ENCODE data around the gene MBNL2.

The MBNL2 gene

DNA sequence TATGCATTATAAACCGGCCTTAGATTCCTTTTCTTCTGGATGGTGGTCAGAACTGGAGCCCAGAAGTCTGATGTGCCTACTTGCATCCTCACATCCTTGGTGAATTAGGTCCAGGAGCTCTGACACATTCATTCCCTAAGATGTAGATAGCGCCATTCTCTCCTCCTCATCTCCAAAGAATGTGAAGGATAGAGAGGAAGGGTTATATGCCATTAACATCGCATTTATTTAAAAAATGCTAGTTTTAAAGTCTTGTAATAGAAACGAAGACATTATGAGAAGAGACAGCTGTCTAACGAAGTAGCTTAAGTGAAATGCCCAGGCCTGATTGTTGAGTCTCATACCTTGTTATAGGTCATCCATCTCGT lies 9.7 kb downstream of the MBNL2 start:
- FAIRE-seq (no peak), DNase-seq (ENCODE audit: low spot score) (no peak)

DNA sequence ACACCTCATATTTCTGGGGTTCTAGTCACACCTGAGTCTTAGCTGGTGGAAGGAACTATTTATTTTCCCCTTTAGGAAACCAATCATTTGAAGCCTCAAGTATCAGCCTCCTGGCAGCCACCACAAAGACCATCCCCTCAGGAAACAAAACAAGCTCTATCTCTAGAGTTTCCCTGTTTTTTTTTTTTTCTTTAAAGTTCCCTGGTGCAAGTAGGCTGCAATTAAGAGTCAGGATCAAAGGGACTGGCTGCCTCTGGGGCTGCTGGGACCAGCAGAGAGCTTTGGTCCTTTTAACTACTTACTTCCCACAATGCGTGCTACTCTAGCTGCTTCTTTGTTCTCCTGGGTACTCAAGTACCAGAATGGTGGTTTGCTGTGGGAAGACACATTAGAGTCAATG lies 11.4 kb downstream of the MBNL2 start:
- FAIRE-seq (no peak), DNase-seq (ENCODE audit: low spot score) (no peak)

DNA sequence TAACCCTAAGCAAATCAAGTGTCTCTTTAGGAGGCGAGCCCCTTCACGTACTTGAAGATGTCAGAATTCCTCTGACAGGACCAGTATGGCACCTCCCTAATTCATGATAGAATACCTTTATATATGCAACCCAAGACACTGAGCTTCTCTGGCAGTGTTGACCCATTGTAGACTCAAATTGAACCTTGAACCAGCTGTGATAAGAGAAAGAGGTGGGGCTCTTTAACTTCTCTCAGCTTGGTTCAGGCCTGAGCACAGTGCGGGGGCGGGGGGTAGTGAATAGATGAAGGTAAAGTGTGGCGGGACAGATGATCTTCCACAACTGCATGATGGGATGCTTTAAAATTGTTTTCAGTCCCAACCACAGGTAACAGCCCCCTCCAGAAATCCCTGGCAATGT lies 12.1 kb downstream of the MBNL2 start:
- no peak for DNase-seq (ENCODE audit: low spot score)
- no peak for FAIRE-seq

DNA sequence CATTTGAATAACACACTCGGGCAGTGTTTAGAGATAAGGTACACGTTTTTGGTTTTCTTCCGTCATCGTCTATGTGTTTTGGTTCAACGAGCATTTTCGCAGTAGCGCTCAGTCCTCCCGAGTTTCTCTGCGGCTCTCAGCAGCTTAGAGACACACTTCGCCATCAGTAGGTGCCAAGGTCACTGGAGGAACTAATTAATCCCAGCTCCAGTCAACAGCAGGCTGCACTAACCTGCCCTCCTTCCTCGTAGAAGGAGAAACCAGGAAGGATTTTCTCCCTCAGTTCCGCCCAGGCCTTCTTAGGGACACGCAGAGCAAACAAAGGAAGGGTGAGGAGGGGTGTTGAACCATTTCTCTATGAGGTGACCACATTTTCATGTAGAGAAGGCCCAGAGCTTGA lies 12.6 kb downstream of the MBNL2 start:
- FAIRE-seq: no peak
- DNase-seq (ENCODE audit: low spot score): no peak

DNA sequence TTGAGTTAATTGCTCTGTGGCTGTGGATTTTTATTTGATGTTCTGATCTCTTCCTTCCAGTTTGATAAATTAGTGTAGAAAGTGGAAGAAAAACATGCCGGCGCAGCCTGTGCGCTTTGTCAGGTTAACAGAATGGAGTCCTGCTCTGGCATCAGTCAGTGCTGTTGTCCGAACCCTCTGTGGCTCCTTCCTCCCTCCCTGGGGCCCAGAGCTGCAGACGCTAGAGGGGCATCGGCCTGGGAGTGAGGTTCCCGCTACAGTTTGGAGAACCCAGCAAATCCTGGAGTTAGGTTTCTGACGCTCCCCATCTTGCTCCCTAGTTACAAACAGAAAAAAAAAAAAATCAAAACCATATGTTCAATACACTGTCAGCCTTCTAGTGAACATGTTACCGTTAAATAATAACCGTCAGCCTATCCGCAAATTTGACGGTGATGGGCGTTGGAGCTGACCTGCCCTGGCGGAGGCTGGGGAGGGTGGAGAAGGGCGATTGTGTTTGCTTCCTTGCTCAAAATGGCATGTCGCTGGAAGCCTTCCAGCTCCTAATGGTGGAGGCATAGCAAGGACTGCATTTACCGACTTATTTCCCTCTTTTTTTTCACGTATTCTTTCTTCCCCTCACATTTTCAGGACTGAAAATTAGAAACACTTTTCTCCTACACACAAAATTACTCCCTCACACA lies 13.6 kb downstream of the MBNL2 start:
- no peak for FAIRE-seq
- DNase-seq (ENCODE audit: low spot score): no peak

DNA sequence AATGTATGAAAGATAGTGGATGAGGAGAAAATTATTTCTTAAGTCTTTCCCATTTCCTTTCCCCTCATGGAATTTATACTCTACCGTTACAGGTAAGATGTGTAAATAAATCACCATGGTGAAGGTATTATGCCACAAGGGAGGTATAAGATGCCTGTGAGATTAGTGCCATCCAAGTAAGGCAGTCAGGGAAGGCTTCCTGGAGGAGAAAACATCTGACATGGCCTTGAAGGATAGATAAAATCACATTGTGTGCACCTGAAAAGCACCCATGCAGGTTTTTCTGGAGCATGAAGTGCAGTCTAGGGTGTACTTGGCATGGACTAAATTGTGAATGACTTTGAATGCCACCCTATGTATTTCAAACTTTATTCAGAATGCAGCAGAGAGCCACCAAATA lies 15.3 kb downstream of the MBNL2 start:
- DNase-seq (ENCODE audit: low spot score): no peak
- FAIRE-seq: no peak

DNA sequence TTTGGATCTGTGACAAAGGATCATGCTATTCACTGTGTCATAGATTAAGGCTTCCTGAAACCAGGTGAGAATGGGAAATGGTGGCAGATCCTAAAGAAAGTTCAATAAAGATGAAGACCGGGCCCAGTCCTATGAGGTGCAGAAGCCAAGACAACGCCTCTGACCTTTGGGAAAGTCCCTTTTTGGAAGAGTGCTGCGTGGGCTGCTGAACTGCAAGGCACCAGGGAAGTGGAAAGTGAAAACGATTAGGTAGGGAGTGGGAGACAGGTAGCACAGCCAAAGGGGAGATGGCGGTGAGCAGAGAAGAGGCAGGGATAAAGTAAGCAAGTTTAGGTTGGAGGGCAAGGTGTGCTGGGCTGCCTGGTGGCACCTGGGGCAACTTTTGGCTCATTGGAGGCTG lies 16.3 kb downstream of the MBNL2 start:
- DNase-seq (ENCODE audit: low spot score) (no peak), FAIRE-seq (no peak)

DNA sequence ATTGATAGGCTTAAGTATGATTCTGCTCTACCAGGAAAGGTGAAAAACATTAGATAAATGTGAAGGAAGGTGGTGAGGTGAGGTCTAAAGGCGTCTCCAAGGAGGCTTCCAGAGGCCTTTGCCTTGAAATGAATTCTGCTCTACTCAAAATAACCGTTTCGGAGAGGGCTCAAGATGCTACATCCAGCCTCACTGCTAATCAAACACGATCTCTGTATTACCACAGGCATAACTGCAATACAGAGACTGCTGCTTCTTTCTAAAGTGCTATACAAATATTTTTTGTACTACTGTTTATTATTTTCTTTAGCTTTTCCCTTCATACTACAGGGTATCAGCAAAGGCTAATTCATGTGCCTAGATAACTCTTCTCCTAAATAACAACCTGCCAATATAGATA lies 16.8 kb downstream of the MBNL2 start:
- DNase-seq (ENCODE audit: low spot score): no peak
- FAIRE-seq: no peak

DNA sequence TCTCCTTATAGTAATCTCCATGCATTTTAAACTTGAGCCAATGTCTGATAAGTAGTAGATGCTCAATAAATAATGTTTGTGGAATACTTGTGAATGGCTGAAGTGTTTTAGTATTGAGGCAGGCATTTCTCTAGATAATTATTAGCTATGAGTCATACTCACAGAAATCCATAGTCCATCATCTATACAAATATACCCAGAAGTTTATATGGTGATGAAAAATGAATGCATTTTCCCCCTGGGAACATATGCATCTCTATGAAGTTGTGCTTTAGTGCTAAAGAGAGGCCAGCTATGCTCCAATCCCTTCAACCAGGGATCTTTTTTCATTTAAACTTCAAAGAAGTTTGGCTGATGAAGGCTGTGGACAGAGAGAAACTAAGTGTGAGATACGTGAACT lies 17.2 kb downstream of the MBNL2 start:
- no peak for FAIRE-seq
- DNase-seq (ENCODE audit: low spot score): no peak

DNA sequence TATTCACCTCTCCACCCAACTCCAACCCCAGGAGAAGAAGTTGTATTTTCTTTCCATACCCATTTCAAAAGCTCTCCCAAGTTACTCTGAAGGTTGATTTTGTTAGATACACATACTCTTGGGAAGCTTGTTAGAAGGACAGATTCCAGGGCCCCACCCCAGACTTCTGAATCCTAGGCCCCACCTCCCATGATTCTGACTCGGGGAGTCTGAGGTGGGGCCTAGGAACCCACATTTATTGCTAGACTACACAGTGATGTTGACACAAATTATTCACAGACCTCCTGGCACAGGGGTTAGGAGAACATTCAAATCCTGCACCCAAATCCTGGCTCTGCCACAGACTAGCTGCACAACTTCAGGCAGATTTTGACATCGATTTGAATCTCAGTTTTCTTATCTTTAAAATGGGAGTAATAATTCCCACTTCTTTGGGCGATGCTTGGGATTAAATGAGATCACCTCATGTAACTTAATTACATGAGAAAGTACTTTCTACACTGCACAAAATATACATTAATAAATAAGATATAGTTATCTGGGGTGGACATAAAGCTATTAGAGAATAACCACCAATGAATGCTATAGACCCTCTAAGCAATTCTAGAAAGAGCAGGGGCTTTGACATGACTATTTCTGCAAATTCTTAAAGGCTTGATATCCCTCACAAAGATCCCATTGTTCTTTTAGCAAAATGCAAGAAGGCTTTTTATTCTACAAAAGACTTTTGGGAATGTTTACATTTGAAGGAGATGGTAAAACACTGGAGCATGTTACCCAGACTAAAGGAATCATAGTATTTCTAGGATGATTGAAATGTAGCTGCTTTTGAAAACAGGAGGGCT lies 18.0 kb downstream of the MBNL2 start:
- no peak for DNase-seq (ENCODE audit: low spot score)
- FAIRE-seq: no peak

DNA sequence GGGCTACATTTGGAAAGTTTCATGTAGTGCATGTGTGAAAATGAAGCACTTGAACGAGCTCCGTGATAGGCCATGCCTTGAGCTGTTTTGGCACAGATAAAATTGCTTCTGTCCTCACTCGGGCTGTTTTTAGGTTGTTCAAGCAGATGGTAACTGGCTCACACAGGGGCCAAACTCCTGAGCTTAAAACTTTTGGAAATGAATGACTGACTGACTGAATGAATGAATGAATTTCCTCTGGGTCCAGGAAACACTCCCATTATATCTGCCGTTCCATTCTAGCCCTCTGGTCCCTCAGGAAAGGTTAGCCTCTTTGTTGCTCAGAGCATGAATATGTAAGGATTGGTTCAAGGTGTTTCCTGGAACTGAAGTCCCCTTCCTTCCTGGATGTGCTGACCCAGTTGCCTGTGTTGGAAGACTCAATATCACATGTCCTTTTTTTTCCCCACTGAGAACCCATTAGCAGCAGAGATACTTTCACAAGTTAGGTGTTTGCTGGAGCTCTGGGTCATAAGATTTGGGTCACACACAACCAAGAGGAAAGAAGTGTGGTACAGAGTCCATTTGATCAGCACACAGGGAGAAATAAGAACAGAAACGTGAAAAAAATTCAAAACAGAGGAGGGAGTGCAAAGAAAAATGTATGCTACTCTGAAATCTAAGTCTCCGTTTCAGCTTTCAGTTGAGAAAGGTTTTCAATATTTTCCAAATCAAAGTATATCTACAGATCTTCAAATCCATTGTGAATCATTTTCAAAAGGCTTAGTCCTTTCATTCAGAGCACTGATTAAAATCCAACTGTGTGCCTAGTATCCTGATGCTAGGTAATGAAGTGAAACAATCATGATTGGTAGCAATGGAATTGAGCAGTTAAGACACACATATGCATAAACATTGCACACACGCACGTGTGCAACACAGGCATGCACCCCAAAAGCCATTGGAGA lies 18.9 kb downstream of the MBNL2 start:
- no peak for DNase-seq (ENCODE audit: low spot score)
- FAIRE-seq: no peak

DNA sequence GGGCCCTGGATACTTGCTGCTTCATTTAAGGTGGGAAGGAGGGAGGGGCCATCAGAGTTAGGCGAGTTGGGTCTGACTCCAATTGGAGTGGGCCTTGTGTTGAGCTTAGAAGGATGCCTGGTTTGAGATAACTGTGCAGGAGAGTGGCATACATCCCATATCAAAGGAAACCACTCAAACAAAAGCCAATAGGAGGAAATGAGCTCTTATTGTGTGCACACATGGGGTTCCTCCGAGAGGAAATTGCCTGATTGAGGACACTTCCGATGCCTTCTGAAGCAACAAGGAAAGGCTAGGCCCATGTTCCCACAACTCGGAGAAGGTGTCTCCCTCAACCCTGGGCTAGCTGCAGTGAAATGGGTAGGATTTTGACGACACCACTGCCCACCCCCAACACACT lies 19.6 kb downstream of the MBNL2 start:
- no peak for FAIRE-seq
- no peak for DNase-seq (ENCODE audit: low spot score)

DNA sequence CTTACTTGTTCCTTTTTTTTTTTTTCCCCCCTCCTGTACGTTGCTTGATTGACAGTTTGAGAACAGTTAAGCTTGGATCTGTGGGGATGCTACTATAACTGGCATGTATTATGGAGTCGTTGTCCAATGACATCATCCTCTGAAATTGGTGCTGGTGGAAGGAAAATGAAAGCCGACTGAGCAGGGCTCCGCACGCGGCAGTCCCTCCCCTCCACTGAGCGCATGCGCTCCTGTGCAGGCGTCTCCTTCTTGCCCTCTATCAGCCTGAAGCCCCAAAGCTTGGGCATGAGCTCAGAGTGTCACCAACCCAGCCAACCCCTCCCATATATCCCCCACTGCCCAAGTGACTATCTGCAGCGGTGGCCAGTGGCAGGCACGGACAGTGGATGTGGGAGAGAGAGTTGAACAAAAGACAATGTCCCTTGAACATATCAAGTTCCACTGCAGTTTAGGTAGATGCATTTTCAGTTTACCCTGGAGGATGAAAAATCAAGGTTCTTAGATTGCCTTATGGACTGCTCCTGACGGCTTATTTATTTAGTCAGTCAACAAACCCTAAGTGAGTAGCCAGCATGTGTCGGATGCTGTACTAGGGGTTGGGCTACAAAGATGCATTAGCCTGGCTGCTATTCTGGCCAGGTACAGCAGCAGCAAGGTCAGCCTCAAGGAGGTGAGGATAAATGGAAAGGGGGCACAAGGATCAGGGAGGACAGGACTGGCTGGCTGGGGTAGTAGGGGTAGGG lies 20.8 kb downstream of the MBNL2 start:
- DNase-seq (ENCODE audit: low spot score) (no peak), FAIRE-seq (no peak)

DNA sequence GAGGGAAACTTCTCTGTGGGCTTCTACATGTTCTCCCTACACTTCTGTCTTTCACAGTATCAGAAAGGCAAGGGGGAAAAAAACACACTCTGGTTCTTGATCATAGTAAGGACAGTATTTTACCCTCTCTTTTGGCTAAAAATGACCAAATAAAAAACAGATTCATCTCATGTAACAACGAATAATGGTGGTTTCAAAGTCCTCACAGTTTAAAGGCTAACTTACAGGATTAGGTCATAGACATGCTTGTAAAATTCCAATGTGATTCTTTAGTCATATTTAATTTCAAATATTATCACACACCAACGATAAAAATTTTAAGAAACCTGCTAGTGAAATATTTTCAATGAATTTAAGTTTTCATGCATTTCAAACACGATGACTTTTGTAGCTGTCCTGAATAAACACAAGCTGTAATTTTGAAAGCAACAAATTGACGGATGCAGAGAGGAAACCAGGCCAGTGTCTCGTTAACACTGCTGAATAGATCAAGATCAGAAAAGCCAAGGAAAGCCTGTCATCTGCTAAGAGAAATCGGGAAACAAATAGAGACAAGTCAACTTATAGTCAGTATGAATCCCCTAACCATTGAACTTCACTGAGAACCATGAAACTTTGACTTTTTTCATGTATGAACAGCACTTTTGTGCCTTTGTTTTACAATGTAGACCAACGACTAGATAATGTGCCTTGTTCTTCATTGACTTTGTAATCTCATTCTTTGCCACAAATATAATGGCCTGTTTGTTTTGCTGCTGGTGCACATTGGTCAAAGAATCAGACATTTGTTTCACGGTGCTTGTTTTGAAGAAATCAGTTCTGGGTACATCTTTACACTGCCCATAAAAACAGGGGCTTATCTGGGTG lies 22.0 kb downstream of the MBNL2 start:
- FAIRE-seq: peak; percentile 35

DNA sequence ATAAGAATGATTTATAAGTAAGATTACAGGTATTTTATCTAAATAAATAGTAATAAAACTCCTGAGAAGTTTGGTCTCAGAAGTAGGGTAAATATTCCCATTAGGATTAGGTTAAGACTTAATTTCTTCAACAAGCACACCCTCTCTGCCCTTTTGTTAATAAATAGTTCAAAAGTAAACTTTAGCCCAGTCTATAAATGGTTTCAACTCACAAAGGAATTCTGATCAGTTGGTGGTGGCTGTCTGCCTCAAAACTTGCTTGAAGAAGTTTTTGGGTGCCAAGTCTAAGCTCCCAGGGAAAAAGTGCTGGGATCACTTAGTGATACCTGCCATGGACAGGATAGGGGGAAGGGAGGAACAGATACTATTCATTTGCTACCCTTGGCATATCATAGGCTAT lies 22.9 kb downstream of the MBNL2 start:
- DNase-seq (ENCODE audit: low spot score): no peak
- FAIRE-seq: no peak

More for the DNA sequence above, 22.0 kb downstream of the MBNL2 start:
- no peak for DNase-seq (ENCODE audit: low spot score)

DNA sequence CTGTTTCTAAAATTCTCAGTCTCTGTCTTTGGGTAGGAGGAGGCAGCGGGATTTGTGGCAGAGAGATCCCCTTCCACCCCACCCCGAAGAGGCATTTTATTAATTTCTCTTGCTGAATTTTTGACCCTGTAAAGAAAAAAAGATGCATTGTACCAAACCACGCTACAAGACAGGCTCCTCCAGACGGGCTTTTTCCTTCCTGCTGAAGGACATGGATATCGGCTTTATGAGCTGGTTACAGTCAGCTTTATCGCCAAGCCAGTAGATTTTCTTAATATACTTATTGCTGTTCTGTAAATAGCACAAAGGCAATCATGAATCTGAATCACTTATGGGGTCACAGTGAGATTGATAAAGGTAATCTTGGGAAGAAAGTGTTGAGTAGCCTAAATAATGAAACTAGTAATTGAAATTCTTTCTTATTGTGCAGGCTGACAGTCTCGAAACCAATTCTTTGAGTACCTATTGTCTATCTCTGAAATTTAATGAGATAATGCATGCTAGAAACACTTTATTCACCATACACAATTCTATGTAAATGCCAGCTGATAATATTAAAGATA lies 24.5 kb downstream of the MBNL2 start:
- DNase-seq (ENCODE audit: low spot score): no peak
- no peak for FAIRE-seq

DNA sequence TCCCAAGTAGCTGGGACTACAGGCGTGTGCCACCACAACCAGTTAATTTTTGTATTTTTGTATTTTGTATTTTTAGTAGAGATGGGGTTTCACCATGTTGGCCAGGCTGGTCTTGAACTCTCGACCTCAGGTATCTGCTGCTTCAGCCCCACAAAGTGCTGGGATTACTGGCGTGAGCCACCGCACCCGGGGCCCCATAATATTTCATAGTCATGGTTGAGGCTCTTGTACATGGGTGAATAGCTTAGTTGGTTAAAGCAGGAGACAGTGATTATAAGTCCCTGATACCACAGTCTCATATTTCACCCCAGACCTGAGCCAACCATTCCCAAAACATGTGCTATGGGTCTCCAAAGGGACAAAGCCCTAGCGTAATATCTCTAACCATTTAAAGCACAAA lies 26.1 kb downstream of the MBNL2 start:
- no peak for FAIRE-seq

DNA sequence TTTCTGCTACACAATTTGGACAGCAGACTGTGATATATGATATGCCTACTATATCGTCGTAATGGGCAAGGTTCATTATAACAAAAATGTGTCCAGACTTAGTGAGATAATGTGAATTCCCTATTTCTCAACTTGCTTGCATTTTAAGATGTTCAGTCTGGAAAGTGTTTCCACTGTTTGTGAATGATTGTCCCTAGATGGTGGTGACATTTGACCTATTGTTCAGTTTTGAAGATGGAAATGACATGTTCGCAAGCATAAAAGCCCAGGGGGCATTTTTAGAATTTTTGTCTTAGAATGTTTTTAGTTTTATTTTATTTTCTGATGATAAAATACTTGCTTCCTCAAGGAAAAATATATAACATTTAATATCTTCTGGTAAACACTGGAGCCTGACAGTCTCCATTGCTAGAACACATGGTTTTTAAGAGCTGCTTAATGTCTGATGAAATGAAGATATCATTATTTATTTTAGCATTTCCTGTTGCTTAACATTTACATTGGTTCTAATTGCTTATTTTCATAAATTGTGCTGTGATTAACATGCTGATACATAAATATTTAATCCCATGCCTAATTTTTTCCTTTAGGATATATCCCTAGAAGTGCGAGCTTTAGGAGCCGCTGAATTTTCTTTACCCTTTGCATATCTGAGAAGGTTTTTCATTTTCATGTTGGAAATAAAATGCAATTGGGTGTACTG lies 27.1 kb downstream of the MBNL2 start:
- DNase-seq (ENCODE audit: low spot score) (no peak), FAIRE-seq (no peak)

More for the DNA sequence above, 26.1 kb downstream of the MBNL2 start:
- no peak for DNase-seq (ENCODE audit: low spot score)

DNA sequence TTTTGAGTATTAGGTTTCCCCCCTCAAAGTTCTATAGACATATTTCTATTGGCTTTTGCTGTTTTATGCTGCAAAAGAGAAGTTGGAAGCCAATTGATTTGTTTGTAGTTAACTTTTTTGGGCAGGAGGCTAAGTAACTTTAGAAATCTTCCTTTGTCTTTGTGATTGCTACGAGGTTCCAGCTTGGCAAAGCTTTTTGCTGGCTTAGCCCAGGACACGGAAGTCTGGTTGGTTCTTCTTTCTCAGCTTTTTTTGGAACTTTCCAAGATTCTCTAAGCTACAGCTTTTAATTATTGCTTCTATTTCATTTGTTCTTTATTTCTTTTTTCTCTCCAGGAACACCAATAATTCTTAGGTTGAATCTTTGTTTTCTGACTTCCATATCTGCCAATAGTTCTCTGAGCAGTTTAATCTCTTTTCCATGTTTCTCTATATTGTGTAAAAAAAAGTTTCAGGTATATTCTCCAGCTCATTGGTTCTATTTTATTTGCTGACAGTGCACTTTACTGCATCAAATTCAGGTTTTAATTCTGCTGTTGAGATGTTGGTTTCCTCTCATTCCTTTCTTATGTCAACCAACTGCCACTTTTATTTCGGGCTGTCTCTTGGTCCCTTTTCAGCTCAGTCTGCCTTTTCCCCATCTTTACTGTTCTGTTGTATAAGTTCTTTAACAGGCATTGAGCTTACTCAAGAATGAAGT lies 27.8 kb downstream of the MBNL2 start:
- DNase-seq (ENCODE audit: low spot score): no peak

More for the DNA sequence above, 27.8 kb downstream of the MBNL2 start:
- no peak for FAIRE-seq
